HS-27A (cell line): ENCODE results near the gene KCND3.

ENCODE experiments used
- DNase-seq: peaks from one replicate; pipeline ENCODE4 v3.0.0-alpha.2; 2012; ENCODE audit warnings: low read depth, missing footprints

The KCND3 gene

GRCh38 chr1:111729946-111730681, 259.4 kb downstream of the KCND3 start:
- DNase-seq = no peak

- DNase-seq = no peak
Observed at GRCh38 chr1:111729271-111729921, 260.1 kb downstream of the KCND3 start.

- no peak for DNase-seq
Observed at GRCh38 chr1:111727056-111727455, 262.4 kb downstream of the KCND3 start.

- no peak for DNase-seq
Observed at GRCh38 chr1:111725192-111725591, 264.3 kb downstream of the KCND3 start.

GRCh38 chr1:111723871-111724270, 265.6 kb downstream of the KCND3 start:
- no peak for DNase-seq

- DNase-seq = no peak
Observed at GRCh38 chr1:111723091-111723806, 266.2 kb downstream of the KCND3 start.

GRCh38 chr1:111720977-111721786, 268.3 kb downstream of the KCND3 start:
- DNase-seq = no peak
